ENCODE measurements around the gene ARMC6.

- TF ChIP-seq EP300 (IDR thresholded peaks at IDR 0.05; ENCODE audit: borderline replicate concordance), result no peak
- no peak for TF ChIP-seq REST (IDR thresholded peaks at IDR 0.05; ENCODE audit: low read depth)
Measured at GRCh38 chr19:19054315-19054938, 21.0 kb downstream of the ARMC6 start.
